Stimulated activated CD4-positive, alpha-beta T cell treated with anti-CD3 and anti-CD28 coated beads, Interleukin-4, amount 100 ng/mL, for 48 hours (primary cell): ENCODE data around the gene CLIP4.
"Not testable (repeated sequence)": the region's sequence is repeated elsewhere in the genome, so short reads cannot be mapped to it uniquely, and the experiment has no call there.

Source experiments
- DNase-seq, 2 donors: peaks; one replicate each; pipeline ENCODE4 v3.0.0-alpha.2; 2020; ENCODE audit warnings: low read depth in 2 of 2

The CLIP4 gene

DNA sequence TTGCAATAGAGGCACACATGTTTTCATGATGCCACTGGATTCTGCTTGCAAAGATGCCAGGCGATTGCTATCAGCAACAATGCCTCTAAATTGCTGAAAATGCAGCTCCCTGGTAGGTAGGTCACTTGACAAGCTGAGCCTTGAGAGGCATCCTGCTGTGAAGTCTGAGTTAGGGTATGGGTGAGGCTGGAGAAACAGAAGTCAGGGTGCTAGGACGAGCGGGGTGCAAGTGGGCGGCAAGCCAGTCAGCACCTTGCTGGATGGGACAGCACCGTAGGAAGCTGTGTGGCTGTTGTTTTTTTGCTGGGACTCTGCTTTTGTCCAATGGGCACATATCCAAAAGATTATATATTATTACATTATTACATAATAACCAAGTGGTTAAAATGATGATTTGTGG lies 10.5 kb upstream of the CLIP4 start:
- DNase-seq: no peak

DNA sequence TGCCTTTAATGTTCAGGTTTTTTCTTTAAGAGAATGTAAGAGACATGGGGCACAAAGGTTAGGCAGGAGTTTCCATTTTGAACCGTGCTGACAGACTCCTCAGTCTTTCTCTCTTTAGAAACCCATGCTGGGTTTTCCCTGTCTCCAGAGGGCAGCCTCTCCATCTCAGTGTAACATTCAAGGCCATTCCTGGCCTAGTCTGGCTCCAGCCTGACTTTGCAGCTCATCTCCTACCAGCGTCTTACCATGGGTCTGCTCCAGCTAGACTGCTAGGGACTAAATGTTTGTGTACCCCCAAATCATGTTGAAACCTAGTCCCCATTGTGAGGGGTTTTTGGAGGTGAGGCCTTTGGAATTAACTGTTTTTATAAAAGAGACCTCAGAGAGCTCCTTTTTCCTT lies 9.8 kb upstream of the CLIP4 start:
- no peak for DNase-seq

DNA sequence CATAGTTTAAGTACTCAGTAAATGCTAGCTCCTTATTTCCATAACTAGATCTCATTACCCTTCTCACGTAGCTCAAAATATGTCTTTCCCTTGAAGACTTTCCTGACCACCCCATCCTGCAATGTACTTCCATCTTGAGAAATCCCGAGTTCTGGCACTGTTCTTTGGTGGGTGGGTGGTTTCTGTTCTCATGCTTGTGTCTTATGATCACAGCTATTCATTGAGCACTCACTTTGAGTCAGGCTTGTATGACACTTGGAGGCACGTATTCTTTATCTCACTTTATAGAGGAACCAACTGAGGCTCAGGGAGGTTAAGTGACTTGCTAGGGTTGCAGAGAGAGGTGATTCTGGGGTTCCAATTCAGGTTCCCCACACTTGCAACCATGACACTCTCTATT lies 9.0 kb upstream of the CLIP4 start:
- DNase-seq: no peak

DNA sequence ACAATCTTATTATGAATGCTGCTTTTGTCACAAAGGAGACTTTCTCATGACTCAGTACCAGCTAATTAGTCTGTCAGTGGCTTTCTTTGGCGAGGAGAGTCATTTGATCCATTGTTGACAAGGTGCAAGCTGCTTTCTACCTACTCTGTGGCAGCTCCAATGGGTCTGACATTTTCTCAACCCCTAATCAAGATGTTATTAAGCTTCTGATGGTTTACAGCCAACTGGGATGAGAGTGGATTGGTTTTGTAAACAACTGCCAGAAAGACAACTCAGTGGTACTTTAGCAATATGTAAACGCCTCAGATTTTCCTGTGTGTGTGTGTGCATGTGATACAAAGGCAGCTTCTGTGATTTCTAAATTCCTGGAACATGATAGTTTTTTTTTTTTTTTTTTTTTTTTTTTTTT lies 8.2 kb upstream of the CLIP4 start:
- no peak for DNase-seq

DNA sequence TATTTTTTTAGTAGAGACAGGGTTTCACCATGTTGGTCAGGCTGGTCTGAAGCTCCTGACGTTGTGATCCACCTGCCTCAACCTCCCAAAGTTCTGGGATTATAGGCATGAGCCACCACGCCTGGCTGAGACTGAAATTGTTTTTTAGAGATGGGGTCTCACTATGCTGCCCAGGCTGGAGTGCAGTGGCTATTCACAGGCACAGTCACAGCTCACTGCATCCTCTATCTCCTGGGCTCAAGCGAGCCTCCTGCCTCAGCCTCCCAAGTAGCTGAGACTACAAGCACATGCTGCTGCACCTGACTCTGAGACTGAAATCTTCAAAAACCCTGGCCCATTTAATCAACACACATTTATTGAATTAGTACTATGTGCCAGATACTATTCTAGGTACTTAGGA lies 7.7 kb upstream of the CLIP4 start:
- DNase-seq: not testable (repeated sequence)

DNA sequence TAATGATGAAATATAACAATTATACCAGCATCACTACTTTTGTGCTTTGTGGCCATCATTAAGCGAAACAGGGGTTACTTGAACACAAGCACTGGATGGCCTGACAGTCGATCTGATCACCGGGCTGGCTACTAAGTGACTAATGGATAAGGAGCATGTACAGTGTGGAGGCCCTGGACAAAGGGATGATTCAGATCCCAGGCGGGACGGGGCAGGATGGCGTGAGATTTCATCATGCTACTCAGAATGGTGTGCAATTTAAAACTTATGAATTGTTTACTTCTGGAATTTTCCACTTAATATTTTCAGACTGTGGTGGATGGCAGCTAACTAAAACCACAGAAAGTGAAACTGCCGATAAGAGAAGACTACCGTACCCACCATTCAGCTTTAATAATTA lies 7.0 kb upstream of the CLIP4 start:
- DNase-seq: no peak

DNA sequence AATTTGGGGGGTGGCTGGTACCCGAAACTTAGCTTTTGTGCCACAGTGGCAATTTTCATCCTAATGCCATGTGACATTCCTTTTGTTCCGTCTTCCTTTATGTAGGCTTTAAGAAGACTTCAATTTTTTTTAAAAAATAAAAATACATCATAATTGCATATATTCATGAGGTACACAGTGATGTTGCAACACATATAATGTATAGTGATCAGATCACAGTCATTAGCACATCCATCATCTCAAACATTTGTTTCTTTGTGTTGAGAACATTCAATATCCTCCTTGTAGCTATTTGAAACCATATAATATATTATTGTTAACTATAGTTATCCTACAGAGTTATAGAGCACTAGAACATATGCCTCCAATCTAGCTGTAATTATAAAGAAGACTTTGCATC lies 6.0 kb upstream of the CLIP4 start:
- DNase-seq: no peak

DNA sequence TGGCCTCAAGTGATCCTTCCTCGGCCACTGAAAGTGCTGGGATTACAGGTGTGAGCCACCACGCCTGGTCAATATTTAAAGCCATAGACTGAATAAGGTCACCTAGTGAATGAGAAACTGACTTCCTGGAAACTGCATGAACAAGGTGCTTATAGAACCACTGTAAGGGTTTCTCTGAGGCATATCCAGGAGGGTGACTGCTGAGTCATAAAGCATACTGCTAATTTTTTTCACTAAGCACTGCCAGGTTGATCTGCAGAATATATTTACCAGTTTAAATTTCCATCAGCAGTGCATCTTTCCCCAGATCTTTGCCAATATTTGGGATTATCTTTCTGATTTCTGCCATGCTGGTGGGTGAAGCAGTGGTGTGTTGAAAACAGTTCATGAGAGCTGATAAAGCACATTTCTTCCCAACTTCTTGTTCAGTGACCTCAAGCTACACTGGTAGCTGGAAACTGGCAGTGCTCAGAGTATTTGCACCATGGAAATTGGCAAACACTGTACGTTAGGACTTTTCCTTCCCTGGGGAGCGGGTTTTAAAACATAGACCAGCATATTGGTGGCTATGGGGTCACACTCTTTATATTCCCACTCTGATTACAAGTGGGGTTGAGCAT lies 4.2 kb upstream of the CLIP4 start:
- DNase-seq: no peak

DNA sequence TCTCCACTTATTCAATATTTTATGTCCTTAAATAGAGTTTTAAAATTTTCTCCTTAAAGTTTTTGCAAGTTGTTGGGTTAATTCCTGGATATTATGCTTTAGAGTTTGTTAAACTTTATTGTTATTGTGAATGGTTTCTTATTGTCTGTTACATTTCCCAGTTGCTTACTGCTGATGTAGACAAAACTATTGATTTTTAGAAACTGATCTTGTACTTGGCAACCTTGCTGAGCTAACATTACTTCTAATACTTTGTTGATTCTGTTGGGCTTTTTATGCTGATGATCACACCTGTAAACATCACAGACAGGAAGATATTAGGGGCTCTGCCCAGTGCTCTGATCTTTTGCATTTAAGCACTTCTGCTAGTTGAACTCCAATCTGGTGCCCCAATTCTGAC lies 2.8 kb upstream of the CLIP4 start:
- no peak for DNase-seq

DNA sequence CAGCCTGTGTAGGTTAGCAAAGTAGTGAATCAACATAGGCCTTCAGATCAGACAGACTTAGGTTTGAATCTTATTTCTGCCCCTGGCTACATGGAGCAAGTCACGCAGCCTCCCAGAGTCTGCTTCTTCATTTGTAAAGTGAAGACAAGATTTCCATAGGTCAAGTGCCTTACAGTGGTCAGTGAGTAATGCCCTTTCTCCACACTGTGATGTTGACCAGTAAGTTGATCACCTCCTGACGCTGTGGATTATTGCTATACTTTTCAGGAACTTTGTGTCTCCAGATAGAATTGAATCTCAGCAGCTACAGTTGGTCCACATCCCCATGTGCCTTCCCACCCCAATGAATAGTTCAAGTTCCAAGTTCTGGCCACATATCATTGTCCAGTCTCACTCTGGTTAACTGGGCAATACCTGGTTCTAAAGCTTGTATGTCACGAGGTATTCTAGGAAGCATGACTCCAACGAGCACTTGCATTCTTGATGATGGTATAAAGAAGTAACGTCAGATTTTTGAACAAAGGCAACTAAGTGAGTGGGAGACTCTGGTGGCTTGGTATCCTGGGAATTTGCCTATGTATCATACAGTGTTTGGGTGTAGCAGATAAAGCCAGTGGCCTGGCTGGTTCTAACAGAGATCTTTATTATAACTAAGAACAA lies 2.1 kb upstream of the CLIP4 start:
- no peak for DNase-seq

DNA sequence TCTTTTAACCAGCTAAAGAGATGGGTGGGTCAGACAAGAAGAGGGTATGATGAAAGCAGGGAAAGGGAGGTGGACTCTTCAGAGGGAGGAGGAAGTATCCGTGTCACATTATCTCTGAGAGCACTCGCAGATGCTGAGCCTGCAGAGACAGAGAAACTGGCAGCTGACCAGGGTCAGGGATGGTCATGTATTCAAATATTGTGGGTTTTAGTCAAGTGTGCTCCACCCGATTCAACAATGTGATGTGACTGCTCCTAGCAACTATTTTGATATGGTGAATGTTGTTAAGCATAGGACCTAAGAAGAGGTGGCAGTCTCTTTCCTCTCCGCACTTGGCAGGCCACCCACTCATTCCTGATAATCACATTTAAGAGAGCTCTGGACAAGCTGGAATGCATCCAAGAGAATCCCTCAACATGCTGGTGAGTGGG lies 1.3 kb upstream of the CLIP4 start:
- DNase-seq: no peak

DNA sequence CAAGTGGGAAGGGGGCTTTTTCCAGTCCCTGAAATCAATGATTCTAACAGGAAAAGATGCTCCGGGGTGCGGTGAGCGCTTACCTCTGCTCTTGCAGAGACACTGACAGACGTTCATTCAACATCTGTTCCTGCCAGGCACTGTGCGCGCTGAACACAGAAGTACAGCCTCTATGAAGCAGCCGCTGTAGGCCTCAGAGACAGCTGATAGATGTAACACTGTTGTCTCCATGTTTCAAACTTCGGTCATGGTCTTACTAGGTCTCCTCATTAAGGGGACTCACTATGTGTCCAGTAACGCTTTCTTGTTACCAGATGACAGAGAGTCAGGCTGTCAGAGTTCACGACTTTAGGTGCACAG lies 649 bp upstream of the CLIP4 start:
- DNase-seq: no peak

DNA sequence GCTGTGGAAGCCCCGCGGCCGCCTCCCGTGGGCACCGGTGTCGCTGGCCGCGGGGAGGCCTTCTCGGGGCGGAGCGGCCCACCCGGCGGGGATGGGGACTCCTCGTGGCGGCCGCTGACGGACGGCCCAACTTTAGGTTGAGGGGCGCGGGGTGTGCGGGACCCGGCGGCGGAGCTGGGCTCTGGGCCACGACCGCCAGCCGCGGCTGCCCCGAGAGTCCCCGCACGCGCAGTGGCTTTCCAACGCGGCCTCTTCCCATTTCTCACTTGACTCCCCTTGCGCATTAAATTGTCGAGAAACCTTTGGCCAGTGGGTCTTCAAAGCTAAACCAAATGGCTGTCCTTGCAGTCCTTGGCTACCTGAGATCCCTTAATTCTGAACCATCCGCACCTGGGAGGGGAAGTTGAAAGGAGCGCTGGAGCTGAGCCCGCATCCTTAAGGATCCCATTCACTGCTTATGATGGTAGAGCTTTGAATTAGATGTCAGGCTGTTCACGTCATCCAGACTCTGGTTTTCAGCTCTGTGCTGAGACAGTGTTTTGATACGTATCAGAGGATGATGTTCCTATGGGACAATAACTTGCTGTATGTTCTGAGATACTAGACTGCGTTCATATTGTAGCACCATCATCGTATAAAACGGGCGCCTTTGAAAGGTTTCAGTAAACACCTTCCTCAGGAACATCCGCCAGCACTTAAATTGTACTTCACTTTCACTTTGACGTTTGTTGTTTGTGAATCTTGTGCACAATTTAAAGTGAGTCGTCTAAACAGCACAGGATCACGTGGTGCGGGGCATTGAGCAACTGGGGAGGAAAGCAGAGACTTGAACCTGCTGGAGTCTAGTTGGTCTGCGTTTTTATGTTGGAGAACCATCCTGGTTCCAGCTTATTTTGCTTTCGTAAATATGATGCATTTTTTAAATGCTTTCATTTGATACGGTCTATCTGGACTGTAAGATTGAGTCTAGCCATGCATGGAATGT lies 874 bp downstream of the CLIP4 start:
- peak; percentile 50 to 57 for DNase-seq

DNA sequence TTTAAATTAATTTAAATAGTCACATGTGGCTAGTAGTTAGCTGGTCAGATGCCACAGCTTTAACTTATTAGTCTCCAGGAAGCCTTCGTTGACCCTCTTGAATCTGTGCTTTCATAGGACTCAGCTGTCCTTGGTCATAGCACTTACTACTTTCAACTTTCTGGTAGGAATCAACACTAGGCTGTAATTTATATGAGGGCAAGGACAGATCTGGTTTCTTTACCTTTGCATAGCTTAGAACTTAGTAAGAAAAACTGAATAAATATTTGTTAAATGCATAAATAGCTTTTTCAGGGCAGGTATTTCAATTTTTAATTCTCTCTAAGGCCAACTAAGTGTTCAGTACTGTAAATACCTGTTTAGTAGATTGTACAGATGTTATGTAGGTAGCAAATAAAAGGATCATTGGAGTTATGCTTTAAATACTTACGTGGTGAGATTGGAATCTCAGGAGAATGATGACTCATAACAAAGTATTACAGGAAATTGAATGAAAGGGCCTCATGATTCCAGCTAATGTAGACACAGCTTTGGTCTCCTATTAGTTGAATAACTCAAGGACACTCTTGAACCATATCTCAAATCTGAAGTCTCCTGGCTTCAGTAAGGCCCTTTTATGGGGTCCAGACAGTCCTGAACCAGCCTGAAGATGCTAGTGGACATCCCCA lies 2.6 kb downstream of the CLIP4 start:
- no peak for DNase-seq

DNA sequence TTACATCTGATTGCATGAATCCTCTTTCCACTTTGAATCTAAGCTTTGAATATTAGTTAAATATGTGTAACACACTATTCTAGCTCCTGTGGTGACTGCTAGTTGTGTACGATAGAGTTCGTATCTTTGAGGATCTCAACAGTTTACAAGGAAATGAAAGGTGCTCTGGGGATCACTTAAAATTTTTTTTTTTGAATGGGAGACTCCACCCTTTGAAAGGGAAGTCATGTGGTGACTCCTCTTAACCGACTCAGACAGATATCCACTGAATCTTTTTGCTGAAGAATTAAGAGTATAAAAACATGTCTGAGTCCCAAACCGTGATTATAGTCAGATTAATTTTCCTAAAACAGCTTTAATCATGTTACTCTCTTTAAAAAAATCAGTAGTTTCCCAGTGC lies 4.0 kb downstream of the CLIP4 start:
- no peak for DNase-seq

DNA sequence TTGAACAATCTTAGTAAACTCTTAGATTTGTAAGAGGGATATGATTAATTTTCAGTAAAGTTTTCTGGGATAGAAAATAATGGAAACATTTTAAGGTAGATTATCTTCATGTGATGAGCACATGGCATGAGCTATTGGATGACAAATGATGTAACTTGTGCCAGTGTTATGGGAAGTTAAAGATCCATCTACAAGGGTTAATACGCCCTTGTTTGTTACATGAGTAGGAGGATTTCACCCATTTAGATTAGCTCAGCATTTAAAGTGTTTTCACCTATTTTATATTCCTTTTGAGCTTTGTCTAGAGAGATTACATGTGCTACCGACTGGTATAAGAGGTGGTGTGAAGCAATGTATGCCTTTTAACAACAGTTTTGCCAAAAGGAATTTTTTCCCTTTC lies 5.6 kb downstream of the CLIP4 start:
- DNase-seq: no peak

DNA sequence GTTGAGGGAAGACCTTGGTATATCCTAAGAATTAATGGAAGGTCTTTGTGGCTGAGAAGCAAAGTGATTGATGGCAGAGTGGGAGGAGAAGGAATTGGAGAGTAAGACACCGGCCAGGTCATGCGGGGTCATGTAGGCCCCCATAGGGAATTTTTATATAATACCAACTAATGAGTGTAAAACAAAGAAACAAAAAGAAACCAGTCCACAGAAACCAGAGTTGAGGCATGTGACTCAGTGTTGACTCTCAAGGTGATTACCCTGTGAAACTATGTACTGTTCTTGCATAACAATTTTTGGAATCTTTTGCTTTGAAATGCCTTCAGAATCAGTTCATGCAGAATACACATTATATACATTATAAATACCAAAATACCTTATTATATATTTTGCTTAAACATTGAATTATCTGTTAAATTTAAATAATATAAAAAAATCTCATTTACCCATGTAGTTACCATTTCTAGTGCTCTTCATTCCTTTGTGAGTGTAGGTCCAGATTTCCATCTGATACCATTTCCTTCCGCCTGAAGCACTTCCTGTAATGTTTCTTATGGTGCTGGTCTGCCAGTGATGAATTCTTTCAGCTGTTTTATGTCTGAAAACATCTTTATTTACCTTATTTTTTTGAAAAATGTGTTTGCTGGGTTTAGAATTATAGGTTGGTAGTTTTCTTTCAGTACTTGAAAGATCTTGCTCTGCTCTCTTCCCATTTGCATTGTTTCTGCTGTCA lies 8.6 kb downstream of the CLIP4 start:
- no peak for DNase-seq

DNA sequence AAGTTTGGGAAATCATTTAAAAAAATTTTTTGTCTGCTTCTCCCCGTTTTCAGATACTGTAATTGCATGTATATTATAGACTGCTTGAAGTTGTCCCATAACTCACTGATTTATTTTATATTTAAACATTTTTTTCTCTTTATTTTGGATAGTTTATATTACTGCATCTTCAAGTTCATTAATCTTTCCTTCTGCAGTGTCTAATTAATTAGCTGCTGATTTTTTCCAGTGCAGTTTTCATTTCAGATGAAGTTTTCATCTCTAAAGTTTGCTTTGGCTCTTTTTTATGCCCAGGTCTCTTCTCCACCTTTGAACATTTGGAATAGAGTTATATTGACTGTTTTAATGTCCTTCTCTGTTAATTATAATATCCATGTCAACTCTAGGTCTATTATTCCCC lies 9.3 kb downstream of the CLIP4 start:
- DNase-seq: no peak

DNA sequence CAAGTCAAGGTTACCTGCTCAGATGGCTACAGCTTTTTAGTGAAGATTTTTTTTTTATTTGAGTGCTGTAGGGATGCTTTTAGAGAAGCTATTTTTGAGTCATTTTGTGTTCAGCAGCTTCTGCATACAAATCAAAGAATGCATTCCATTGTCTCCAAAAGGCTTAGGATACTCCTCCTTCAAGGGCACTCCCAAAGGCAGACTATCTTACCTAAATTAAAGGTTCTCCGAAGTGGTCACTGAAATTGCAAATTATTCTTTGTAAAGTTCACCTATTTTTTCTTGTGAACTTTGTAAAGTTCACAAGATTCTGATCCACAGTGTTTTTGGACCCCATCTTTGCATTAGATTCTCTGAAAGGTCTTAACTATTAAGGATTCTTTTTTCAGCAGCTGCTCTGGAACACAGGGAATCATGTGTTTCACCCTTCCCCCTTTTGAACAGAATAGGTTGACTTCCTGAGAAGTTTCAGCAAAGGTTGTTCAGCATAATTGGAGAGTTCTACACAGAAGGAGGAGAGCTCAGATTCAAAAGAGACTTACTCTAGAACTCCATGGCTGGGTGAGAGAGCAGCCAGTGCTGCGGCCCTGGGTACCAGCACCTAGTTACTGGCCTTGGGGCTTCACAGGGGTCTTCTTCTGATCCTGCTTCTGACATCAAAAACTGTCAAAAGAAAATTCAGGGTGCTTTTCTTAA lies 14.5 kb downstream of the CLIP4 start:
- no peak for DNase-seq

DNA sequence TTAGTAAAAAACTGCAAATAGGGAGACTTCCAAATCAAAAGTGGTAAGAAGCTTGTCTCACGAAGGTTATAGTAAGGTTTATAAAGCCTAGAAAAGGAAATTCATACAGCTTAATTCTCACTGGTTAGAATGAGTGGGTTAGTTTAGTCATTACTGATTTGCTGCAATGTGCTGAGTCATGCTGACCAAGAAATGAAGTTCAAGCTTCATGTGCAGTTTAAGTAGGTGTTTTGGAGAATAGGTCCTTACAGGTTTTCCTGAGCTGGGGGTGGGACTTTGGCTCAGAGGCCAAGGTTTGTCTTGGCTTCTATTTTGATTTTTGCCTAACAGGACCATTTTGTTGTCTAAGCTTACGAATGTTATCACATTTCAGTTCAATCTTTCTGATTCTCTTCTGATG lies 15.1 kb downstream of the CLIP4 start:
- no peak for DNase-seq

DNA sequence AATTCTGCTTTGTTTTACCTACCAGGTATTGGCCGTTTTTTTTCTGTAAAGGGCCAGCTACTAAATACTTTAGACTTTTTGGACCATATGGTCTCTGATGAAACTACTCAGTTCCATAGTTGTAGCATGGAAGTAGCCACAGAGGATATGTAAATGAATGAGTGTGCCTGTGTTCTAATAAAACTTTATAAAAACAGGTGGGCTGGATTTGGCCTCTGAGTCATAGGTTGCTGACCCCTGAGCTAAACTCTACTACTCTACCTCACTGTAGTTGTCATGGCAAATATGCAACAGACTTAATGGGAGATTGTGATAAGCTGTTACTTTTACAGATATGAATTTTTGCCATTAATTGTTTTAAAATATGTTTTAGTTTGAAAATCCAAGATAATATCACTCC lies 19.7 kb downstream of the CLIP4 start:
- no peak for DNase-seq
